Endothelial cell of umbilical vein (primary cell): Measurements from ENCODE around the gene CYB5R2. TPM values are rescaled to one million over a fixed set of nuclear protein-coding genes. Genes with fewer than 3 reads are reported as not detected.
"Not testable (repeated sequence)": the region's sequence is repeated elsewhere in the genome, so short reads cannot be mapped to it uniquely, and the experiment has no call there.

Experiments
- BruUV-seq: library from RNA; stranded (reverse); fragments of 400-500 nt; replicated peaks from 2 replicates; lab custom pipeline; 2021; lab: Mats Ljungman, UMichigan
- CTCF ChIA-PET: fragments of 300-600, 350-600 bp; sonication (Branson Sonifier 250); formaldehyde crosslinking; loops from one replicate; lab custom pipeline; 2021; ENCODE audit warnings: antibody characterized with exemption, inconsistent platforms; lab: Charles Lee
- POLR2A ChIA-PET: fragments of 300-600, 350-600 bp; sonication (Branson Sonifier 250); formaldehyde crosslinking; loops from one replicate; lab custom pipeline; 2021; ENCODE audit warnings: antibody characterized with exemption, inconsistent platforms; lab: Charles Lee
- DNase-seq: peaks from one replicate; pipeline ENCODE4 v3.0.0-alpha.2; 2011; ENCODE audit warnings: low read depth, low spot score
- FAIRE-seq: peaks from 2 replicates; lab custom pipeline; 2011; peaks lifted over from hg19 to GRCh38; lab: Jason Lieb, UNC
- H2AFZ ChIP-seq: 2 replicates; pipeline ENCODE4 v1.6.0; 2012; ENCODE audit warnings: low read depth, low read length, control low read depth, inconsistent platforms
- H3K27ac ChIP-seq: 2 replicates; pipeline ENCODE4 v1.5.1; 2011; ENCODE audit warnings: low read depth, mild to moderate bottlenecking, control low read depth, low read length, moderate library complexity; ENCODE audit not compliant: insufficient read depth
- H3K27me3 ChIP-seq, 2 experiments: 2 replicates each; pipeline versions ENCODE4 v1.6.0 to v1.6.1; 2011; ENCODE audit warnings: low read length in 2 of 2, mixed read lengths in 1 of 2; ENCODE audit not compliant: control insufficient read depth in 2 of 2, insufficient read depth in 2 of 2
- H3K36me3 ChIP-seq, 2 experiments: 2 replicates in 1 of 2; 3 replicates in 1 of 2; pipeline ENCODE4 v1.5.1; 2011; ENCODE audit warnings: low read length in 2 of 2, mild to moderate bottlenecking in 1 of 2, moderate library complexity in 1 of 2; ENCODE audit not compliant: control insufficient read depth in 2 of 2, insufficient read depth in 2 of 2; ENCODE audit errors: extremely low read depth in 1 of 2
- H3K4me1 ChIP-seq: 3 replicates; pipeline ENCODE4 v1.5.1; 2011; ENCODE audit warnings: mild to moderate bottlenecking, low read length; ENCODE audit not compliant: control insufficient read depth, insufficient read depth; ENCODE audit errors: extremely low read depth
- H3K4me2 ChIP-seq: 2 replicates; pipeline ENCODE4 v1.6.1; 2011; ENCODE audit warnings: low read length, control low read depth, mixed read lengths; ENCODE audit not compliant: insufficient read depth
- H3K4me3 ChIP-seq, 3 experiments: fragments of 200-600 bp in 1 of 3; sonication (generic), shearing (Covaris generic) in 1 of 3; replicated peaks in 1 of 3; 2 replicates each; pipeline ENCODE4 v1.5.1; 2011 to 2016; ENCODE audit warnings: control low read depth in 3 of 3, low read length in 3 of 3, mild to moderate bottlenecking in 2 of 3, inconsistent platforms in 1 of 3, low read depth in 1 of 3, moderate library complexity in 1 of 3; ENCODE audit not compliant: insufficient read depth in 1 of 3
- H3K79me2 ChIP-seq: 2 replicates; pipeline ENCODE4 v1.6.0; 2012; ENCODE audit warnings: low read length, inconsistent platforms; ENCODE audit not compliant: control insufficient read depth, insufficient read depth
- H3K9ac ChIP-seq: replicated peaks from 2 replicates; pipeline ENCODE3; 2011; ENCODE audit warnings: low read length, control low read depth; ENCODE audit not compliant: insufficient read depth; ENCODE audit errors: extremely low read depth
- H3K9me1 ChIP-seq: replicated peaks from 3 replicates; pipeline ENCODE4 v1.6.0; 2011; ENCODE audit warnings: mild to moderate bottlenecking, low read length; ENCODE audit not compliant: control insufficient read depth, insufficient read depth; ENCODE audit errors: extremely low read depth
- H3K9me3 ChIP-seq: replicated peaks from 2 replicates; pipeline ENCODE4 v1.5.1; 2012; ENCODE audit warnings: low read length, inconsistent platforms; ENCODE audit not compliant: control insufficient read depth, insufficient read depth
- H4K20me1 ChIP-seq: replicated peaks from 2 replicates; pipeline ENCODE3; 2011; ENCODE audit warnings: mild to moderate bottlenecking, low read length; ENCODE audit not compliant: control insufficient read depth, insufficient read depth; ENCODE audit errors: extremely low read depth
- CTCF ChIP-seq, 2 donors: IDR thresholded peaks; 1 replicate in 1 of 2; 2 replicates in 1 of 2; pipeline ENCODE4 v1.5.1; 2011; ENCODE audit warnings: low read length in 2 of 2, mild to moderate bottlenecking in 2 of 2, moderate library complexity in 2 of 2, control low read depth in 1 of 2, inconsistent platforms in 1 of 2, low read depth in 1 of 2; ENCODE audit not compliant: insufficient read depth in 1 of 2; ENCODE audit errors: extremely low read depth in 1 of 2
- FOS ChIP-seq: IDR thresholded peaks from 2 replicates; pipeline ENCODE4 v1.6.1; 2011; ENCODE audit warnings: mild to moderate bottlenecking, low read length, moderate library complexity, borderline replicate concordance; ENCODE audit not compliant: insufficient read depth
- GATA2 ChIP-seq: IDR thresholded peaks from 2 replicates; pipeline ENCODE4 v1.7.0; 2011; ENCODE audit warnings: low read depth, mild to moderate bottlenecking, moderate library complexity, mixed read lengths, low read length; ENCODE audit not compliant: insufficient read length, insufficient read depth
- JUN ChIP-seq: IDR thresholded peaks from 2 replicates; pipeline ENCODE4 v1.6.1; 2011; ENCODE audit warnings: borderline replicate concordance, low read depth; ENCODE audit not compliant: insufficient read length, insufficient read depth
- MAX ChIP-seq: IDR thresholded peaks from 2 replicates; pipeline ENCODE4 v1.6.1; 2011; ENCODE audit not compliant: insufficient read depth, insufficient read length
- MYC ChIP-seq: IDR thresholded peaks from one replicate; pipeline ENCODE4 v1.6.1; 2011; ENCODE audit warnings: mild to moderate bottlenecking, low read depth, low read length
- POLR2A ChIP-seq: IDR thresholded peaks from 2 replicates; pipeline ENCODE4 v1.6.1; 2012; ENCODE audit warnings: low read depth, mild to moderate bottlenecking, control low read depth, low read length
- dilution Hi-C: fragments of 300-500 bp; cut with MboI; formaldehyde crosslinking; loops from one replicate; pipeline ENCODE4 v1.15.0; 2019; ENCODE audit warnings: low sequenced_read_pairs; ENCODE audit not compliant: extremely low pct_ligation_motif_present
- intact Hi-C: fragments of 100-400 bp; cut with micrococcal nuclease; formaldehyde crosslinking; loops from one replicate; pipeline ENCODE4 v1.10.0; 2022
- polyA plus RNA-seq, 4 experiments: library from polyadenylated mRNA; depleted of rRNA in 3 of 4; stranded (reverse) in 3 of 4; unstranded in 1 of 4; fragments of >200 nt; gene quantifications; 2 replicates each; pipeline versions ENCODE4 v1.2.1 to v1.2.3, GENCODE V29; 2011 to 2012; ENCODE audit warnings: missing spikeins in 1 of 4
- total RNA-seq: library from RNA; stranded (reverse); gene quantifications from 2 replicates; pipeline ENCODE4 v1.2.3, GENCODE V29; 2021

CYB5R2 gene
- total and polyA plus RNA-seq, 2 donors (not counting 3 experiments of a cell fraction or from before 2014, with no cell fraction given) = 4.8 to 5.0 TPM

GRCh38 chr11:7663531-7663930 is 9.8 kb downstream of the CYB5R2 start:
- DNase-seq, intact Hi-C loops, H3K9me3 ChIP-seq, H2AFZ ChIP-seq, FAIRE-seq, dilution Hi-C loops, H3K4me1 ChIP-seq, H3K4me3 ChIP-seq, H4K20me1 ChIP-seq, H3K4me2 ChIP-seq, BruUV-seq, H3K36me3 ChIP-seq, H3K27me3 ChIP-seq, H3K79me2 ChIP-seq, H3K9ac ChIP-seq, H3K27ac ChIP-seq, POLR2A ChIA-PET, H3K9me1 ChIP-seq: not testable (repeated sequence)
- CTCF ChIA-PET = interaction anchor here (9.7 kb wide), 1 partner anchor 89 kb away, joined by 225 read pairs; no protein-coding TSS in a partner anchor

GRCh38 chr11:7657306-7658025 is 15.8 kb downstream of the CYB5R2 start:
- no peaks in the 10 kb centered on the region for H3K9me1 ChIP-seq
- BruUV-seq = no TSS peak
- DNase-seq = peak; percentile 75
- no peaks in the 10 kb centered on the region for H3K27me3 ChIP-seq
- no peak overlapping the region for H3K4me2 ChIP-seq
- no peak overlapping the region for H3K9ac ChIP-seq
- TF ChIP-seq MAX (no peak), JUN (no peak), CTCF (IDR thresholded peaks at IDR 0.05; ENCODE audit: extremely low read depth in 1 of 2, insufficient read depth in 1 of 2, low read depth in 1 of 2, low read length in 2 of 2) (peak; percentile 64 to 80), POLR2A (no peak), FOS (no peak), GATA2 (no peak), MYC (no peak)
- intact Hi-C loops (loop anchor here (1.0 to 2.0 kb wide), 4 partner anchors 86 to 559 kb away; partner anchors contain the start of gene PPFIBP2), dilution Hi-C loops (no loop called here)
- no peak overlapping the region for H2AFZ ChIP-seq
- H3K36me3 ChIP-seq = no peaks in the 10 kb centered on the region
- ChIA-PET CTCF (interaction anchor here (0.6 to 10.0 kb wide), 54 partner anchors 9 to 560 kb away, joined by 3 to 766 read pairs (median 6); partner anchors contain the start of gene PPFIBP2), POLR2A (interaction anchor here (1.1 to 1.3 kb wide), 2 partner anchors 84 to 86 kb away, joined by 4 to 11 read pairs; no protein-coding TSS in a partner anchor)
- H3K4me1 ChIP-seq = no peaks in the 10 kb centered on the region
- H3K27ac ChIP-seq = no peak overlapping the region
- H3K9me3 ChIP-seq = no peaks in the 10 kb centered on the region
- H3K4me3 ChIP-seq = no peak overlapping the region
- no peaks in the 10 kb centered on the region for H4K20me1 ChIP-seq
- no peaks in the 10 kb centered on the region for H3K79me2 ChIP-seq
- FAIRE-seq = peak; percentile 81
